HCT116 (cell line): ENCODE measurements around the gene SFXN5. TPM values are rescaled to one million over a fixed set of nuclear protein-coding genes. Genes with fewer than 3 reads are reported as not detected.

Experiments used
- ATAC-seq: fragments of 200-7000 bp; cut with Tn5 transposase; 2 replicates; pipeline ENCODE4 v1.9.1; 2020; ENCODE audit warnings: mild to moderate bottlenecking, moderate library complexity
- BruUV-seq: library from RNA; stranded (reverse); fragments of 400-500 nt; replicated peaks from 2 replicates; lab custom pipeline; 2021; lab: Mats Ljungman, UMichigan
- CTCF ChIA-PET: fragments of 300-600 bp; sonication (Branson Sonifier 250); formaldehyde crosslinking; loops from one replicate; lab custom pipeline; 2021; ENCODE audit warnings: antibody characterized with exemption; lab: Charles Lee
- POLR2A ChIA-PET: fragments of 300-600, 350-600 bp; sonication (Branson Sonifier 250); formaldehyde crosslinking; loops from one replicate; lab custom pipeline; 2021; ENCODE audit warnings: antibody characterized with exemption; lab: Charles Lee
- RAD21 ChIA-PET, 2 experiments: fragments of 300-600 bp; sonication (Branson Sonifier 250); formaldehyde crosslinking; loops; one replicate each; lab custom pipeline; 2023; ENCODE audit warnings: low total read pairs in 2 of 2; ENCODE audit not compliant: uncharacterized antibody in 2 of 2, unreplicated experiment in 2 of 2, low non-redundant PET in 1 of 2; lab: Charles Lee
- DNase-seq: peaks from one replicate; pipeline ENCODE4 v3.0.0-alpha.2; 2010; ENCODE audit warnings: low read depth, low spot score
- H2AFZ ChIP-seq: fragments of 200-600 bp; shearing (Covaris generic), sonication (generic); 2 replicates; pipeline ENCODE4 v1.6.1; 2017; ENCODE audit warnings: low read depth, mixed run types, mixed read lengths, antibody characterized with exemption, low read length; ENCODE audit not compliant: poor library complexity, severe bottlenecking
- H3K27ac ChIP-seq: 2 replicates; pipeline ENCODE4 v1.5.1; 2012; ENCODE audit warnings: low read depth, low read length
- H3K27me3 ChIP-seq: fragments of 200-600 bp; sonication (generic); 2 replicates; pipeline ENCODE4 v1.6.1; 2016; ENCODE audit warnings: mixed run types, low read length, mixed read lengths; ENCODE audit not compliant: insufficient read depth
- H3K36me3 ChIP-seq, 2 experiments: fragments of 200-500 bp in 1 of 2; fragments of 200-600 bp in 1 of 2; sonication (Bioruptor generic) in 1 of 2; sonication (generic) in 1 of 2; 2 replicates each; pipeline versions ENCODE4 v1.5.1 to v1.6.1; 2014 to 2016; ENCODE audit warnings: low read length in 2 of 2, inconsistent platforms in 1 of 2, mixed read lengths in 1 of 2, mixed run types in 1 of 2; ENCODE audit not compliant: insufficient read depth in 2 of 2, control insufficient read depth in 1 of 2
- H3K4me1 ChIP-seq, 2 experiments: fragments of 200-600 bp in 1 of 2; sonication (generic) in 1 of 2; 2 replicates each; pipeline versions ENCODE4 v1.5.1 to v1.6.1; 2012 to 2017; ENCODE audit warnings: low read length in 2 of 2, inconsistent platforms in 1 of 2, mild to moderate bottlenecking in 1 of 2, mixed read lengths in 1 of 2, mixed run types in 1 of 2, moderate library complexity in 1 of 2; ENCODE audit not compliant: insufficient read depth in 2 of 2, control insufficient read depth in 1 of 2
- H3K4me2 ChIP-seq: fragments of 200-600 bp; sonication (generic); 2 replicates; pipeline ENCODE4 v1.6.1; 2017; ENCODE audit warnings: mixed run types, low read length, mixed read lengths
- H3K4me3 ChIP-seq, 2 experiments: fragments of 200-600 bp in 1 of 2; sonication (generic) in 1 of 2; replicated peaks in 1 of 2; 2 replicates each; pipeline ENCODE4 v1.5.1; 2011 to 2016; ENCODE audit warnings: low read length in 2 of 2, control low read depth in 1 of 2, low read depth in 1 of 2, mild to moderate bottlenecking in 1 of 2, mixed read lengths in 1 of 2, mixed run types in 1 of 2
- H3K79me2 ChIP-seq: fragments of 200-600 bp; sonication (generic); 2 replicates; pipeline ENCODE4 v1.6.1; 2017; ENCODE audit warnings: mild to moderate bottlenecking, mixed run types, low read length, moderate library complexity, mixed read lengths; ENCODE audit not compliant: insufficient read depth
- H3K9ac ChIP-seq: fragments of 200-600 bp; sonication (generic); 2 replicates; pipeline ENCODE4 v1.6.1; 2016; ENCODE audit warnings: low read length, mixed read lengths
- H3K9me2 ChIP-seq: fragments of 200-600 bp; sonication (generic), shearing (Covaris generic); 2 replicates; pipeline ENCODE4 v1.6.1; 2017; ENCODE audit warnings: mixed run types, mild to moderate bottlenecking, moderate library complexity; ENCODE audit not compliant: insufficient read depth
- H3K9me3 ChIP-seq, 2 experiments: fragments of 200-500 bp in 1 of 2; fragments of 200-600 bp in 1 of 2; sonication (Bioruptor generic) in 1 of 2; sonication (generic) in 1 of 2; 2 replicates each; pipeline ENCODE4 v1.6.1; 2014 to 2017; ENCODE audit warnings: low read length in 2 of 2, mixed read lengths in 2 of 2, inconsistent platforms in 1 of 2, low read depth in 1 of 2, mild to moderate bottlenecking in 1 of 2, mixed run types in 1 of 2, moderate library complexity in 1 of 2; ENCODE audit not compliant: control insufficient read depth in 1 of 2, insufficient read depth in 1 of 2
- H4K20me1 ChIP-seq: fragments of 200-600 bp; sonication (generic), shearing (Covaris generic); 2 replicates; pipeline ENCODE4 v1.6.1; 2017; ENCODE audit warnings: mixed run types, mild to moderate bottlenecking, moderate library complexity; ENCODE audit not compliant: insufficient read depth
- CBX3 ChIP-seq: IDR thresholded peaks from 2 replicates; pipeline ENCODE4 v1.6.1; 2012; ENCODE audit warnings: low read depth
- CEBPB ChIP-seq: IDR thresholded peaks from 2 replicates; pipeline ENCODE4 v1.6.1; 2012; ENCODE audit warnings: low read depth
- FOSL1 ChIP-seq: IDR thresholded peaks from 2 replicates; pipeline ENCODE4 v1.6.1; 2012; ENCODE audit warnings: low read depth
- JUND ChIP-seq: IDR thresholded peaks from 2 replicates; pipeline ENCODE4 v1.6.1; 2012
- POLR2A ChIP-seq: IDR thresholded peaks from 2 replicates; pipeline ENCODE4 v1.7.0; 2011; ENCODE audit warnings: borderline replicate concordance; ENCODE audit not compliant: insufficient read depth, insufficient read length; ENCODE audit errors: extremely low read depth
- POLR2AphosphoS5 ChIP-seq: IDR thresholded peaks from 2 replicates; pipeline ENCODE4 v1.6.1; 2011; ENCODE audit warnings: mild to moderate bottlenecking, low read depth, low read length, moderate library complexity
- RAD21 ChIP-seq: IDR thresholded peaks from 2 replicates; pipeline ENCODE4 v1.6.1; 2012; ENCODE audit warnings: low read depth, mild to moderate bottlenecking
- SIN3A ChIP-seq: IDR thresholded peaks from 2 replicates; pipeline ENCODE4 v1.6.1; 2012; ENCODE audit warnings: low read depth
- SP1 ChIP-seq: IDR thresholded peaks from 2 replicates; pipeline ENCODE4 v1.6.1; 2012; ENCODE audit warnings: low read depth
- SRF ChIP-seq: IDR thresholded peaks from 2 replicates; pipeline ENCODE4 v1.6.1; 2012; ENCODE audit warnings: low read depth
- TCF7L2 ChIP-seq: IDR thresholded peaks from 2 replicates; pipeline ENCODE4 v1.7.0; 2011; ENCODE audit warnings: borderline replicate concordance, inconsistent platforms; ENCODE audit not compliant: insufficient read depth, insufficient read length; ENCODE audit errors: extremely low read depth
- YY1 ChIP-seq: IDR thresholded peaks from 2 replicates; pipeline ENCODE4 v1.6.1; 2011; ENCODE audit warnings: low read length, low read depth, moderate library complexity, mild to moderate bottlenecking; ENCODE audit not compliant: insufficient replicate concordance; ENCODE audit errors: extremely low read depth
- ZFX ChIP-seq: fragments of 450-650 bp; IDR thresholded peaks from 2 replicates; pipeline ENCODE4 v1.6.1; 2017
- ZNF274 ChIP-seq: fragments of 200-500 bp; sonication (Bioruptor generic); IDR thresholded peaks from 2 replicates; pipeline ENCODE4 v1.6.1; 2014; ENCODE audit warnings: mild to moderate bottlenecking, low read depth, low read length, inconsistent platforms
- intact Hi-C: fragments of 100-400 bp; cut with micrococcal nuclease; formaldehyde crosslinking; loops from 2 replicates; pipeline ENCODE4 v1.10.0; 2022
- total RNA-seq: library from RNA; stranded (reverse); gene quantifications from one replicate; pipeline ENCODE4 v1.2.1, GENCODE V29; 2021; ENCODE audit not compliant: unreplicated experiment
- TF ChIP-seq, protein P1 (sequence below), 3 experiments: fragments of 200-600 bp in 1 of 3; sonication (generic) in 1 of 3; IDR thresholded peaks in 2 of 3; conservative IDR thresholded peaks in 1 of 3; 2 replicates each; pipeline ENCODE4 v1.5.1; 2012 to 2017; ENCODE audit warnings: low read depth in 2 of 3, low read length in 2 of 3, antibody characterized with exemption in 1 of 3, borderline replicate concordance in 1 of 3, control low read depth in 1 of 3, mild to moderate bottlenecking in 1 of 3, mixed read lengths in 1 of 3, mixed run types in 1 of 3, moderate library complexity in 1 of 3; ENCODE audit not compliant: insufficient read depth in 1 of 3
- TF ChIP-seq, protein P2 (sequence below): IDR thresholded peaks from 2 replicates; pipeline ENCODE4 v1.6.1; 2012
- TF ChIP-seq, protein P3 (sequence below): IDR thresholded peaks from 2 replicates; pipeline ENCODE4 v1.6.1; 2012

SFXN5 gene
- total RNA-seq, 1 experiment from 2014 or later: 10.0 TPM

DNA sequence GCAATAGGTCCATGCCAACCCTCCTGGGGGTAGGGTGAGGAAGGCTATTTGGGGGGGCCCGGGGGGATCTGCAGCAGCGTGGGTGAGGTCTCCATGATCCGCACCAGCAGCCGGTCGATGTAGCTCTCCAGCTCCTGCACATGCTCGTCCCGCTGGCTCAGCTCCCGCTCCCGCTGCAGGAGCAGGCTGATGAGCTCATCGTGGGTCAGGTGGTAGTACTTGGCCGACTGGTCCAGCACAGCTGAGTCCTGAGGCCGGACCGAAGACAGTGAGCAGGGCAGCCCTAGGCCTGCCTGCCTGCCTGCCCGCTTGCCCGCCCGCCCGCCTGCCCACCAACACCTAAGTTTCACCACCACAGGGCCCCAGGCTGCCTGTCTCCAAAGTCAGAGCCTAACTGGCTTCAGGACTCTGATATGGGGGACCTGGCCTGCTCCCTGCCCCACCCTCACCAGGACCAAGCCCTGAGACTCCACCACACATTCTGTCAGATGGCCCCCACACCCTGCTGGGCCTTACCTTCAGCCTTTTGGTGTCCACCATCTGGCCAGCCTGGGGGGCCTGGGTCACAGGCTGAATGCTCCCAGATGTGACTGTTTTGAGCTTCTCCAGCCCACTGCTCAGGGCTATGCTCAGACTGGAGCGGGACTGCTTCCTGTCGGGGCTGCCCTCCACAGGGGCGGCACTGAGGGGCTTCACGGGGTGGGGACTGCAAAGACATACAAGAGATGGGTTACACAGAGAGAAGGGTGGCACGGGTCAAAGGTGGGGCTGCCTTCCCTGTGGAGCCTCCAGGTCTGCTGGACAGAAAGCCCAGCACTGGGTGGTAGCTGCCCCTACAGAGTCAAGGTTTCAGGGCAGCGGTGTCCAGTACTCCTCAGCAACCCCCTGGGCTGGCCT is 4.2 kb upstream of the SFXN5 start:
- TF ChIP-seq JUND (no peak), POLR2AphosphoS5 (no peak), SIN3A (no peak), RAD21 (no peak), YY1 (no peak), SP1 (no peak), ZFX (no peak), ZNF274 (no peak), FOSL1 (no peak), CEBPB (no peak), POLR2A (no peak), TCF7L2 (no peak), CBX3 (no peak), SRF (no peak)
- TF ChIP-seq, protein P1, sequence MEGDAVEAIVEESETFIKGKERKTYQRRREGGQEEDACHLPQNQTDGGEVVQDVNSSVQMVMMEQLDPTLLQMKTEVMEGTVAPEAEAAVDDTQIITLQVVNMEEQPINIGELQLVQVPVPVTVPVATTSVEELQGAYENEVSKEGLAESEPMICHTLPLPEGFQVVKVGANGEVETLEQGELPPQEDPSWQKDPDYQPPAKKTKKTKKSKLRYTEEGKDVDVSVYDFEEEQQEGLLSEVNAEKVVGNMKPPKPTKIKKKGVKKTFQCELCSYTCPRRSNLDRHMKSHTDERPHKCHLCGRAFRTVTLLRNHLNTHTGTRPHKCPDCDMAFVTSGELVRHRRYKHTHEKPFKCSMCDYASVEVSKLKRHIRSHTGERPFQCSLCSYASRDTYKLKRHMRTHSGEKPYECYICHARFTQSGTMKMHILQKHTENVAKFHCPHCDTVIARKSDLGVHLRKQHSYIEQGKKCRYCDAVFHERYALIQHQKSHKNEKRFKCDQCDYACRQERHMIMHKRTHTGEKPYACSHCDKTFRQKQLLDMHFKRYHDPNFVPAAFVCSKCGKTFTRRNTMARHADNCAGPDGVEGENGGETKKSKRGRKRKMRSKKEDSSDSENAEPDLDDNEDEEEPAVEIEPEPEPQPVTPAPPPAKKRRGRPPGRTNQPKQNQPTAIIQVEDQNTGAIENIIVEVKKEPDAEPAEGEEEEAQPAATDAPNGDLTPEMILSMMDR (IDR thresholded peaks at IDR 0.05 in 2 of 3, conservative IDR thresholded peaks at IDR 0.05 in 1 of 3; ENCODE audit: borderline replicate concordance in 1 of 3, insufficient read depth in 1 of 3, low read depth in 2 of 3, low read length in 2 of 3): no peak
- TF ChIP-seq, protein P2, sequence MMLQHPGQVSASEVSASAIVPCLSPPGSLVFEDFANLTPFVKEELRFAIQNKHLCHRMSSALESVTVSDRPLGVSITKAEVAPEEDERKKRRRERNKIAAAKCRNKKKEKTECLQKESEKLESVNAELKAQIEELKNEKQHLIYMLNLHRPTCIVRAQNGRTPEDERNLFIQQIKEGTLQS: no peak
- TF ChIP-seq, protein P3, sequence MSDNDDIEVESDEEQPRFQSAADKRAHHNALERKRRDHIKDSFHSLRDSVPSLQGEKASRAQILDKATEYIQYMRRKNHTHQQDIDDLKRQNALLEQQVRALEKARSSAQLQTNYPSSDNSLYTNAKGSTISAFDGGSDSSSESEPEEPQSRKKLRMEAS: no peak
- TF ChIP-seq, all 23 proteins: peak for 0
- DNase-seq (no peak), ATAC-seq (no peak)
- Histone ChIP-seq H3K79me2 (peaks cover under 1% of the 10 kb centered on the region; the same call in 1 of the 2 replicates), H2AFZ (no peak overlapping the region), H3K4me1 (peaks cover 0 to 7% of the 10 kb centered on the region in 2 experiments; a peak in 1 of 4 replicates), H3K27me3 (no peaks in the 10 kb centered on the region), H4K20me1 (no peaks in the 10 kb centered on the region), H3K9me2 (no peaks in the 10 kb centered on the region), H3K27ac (no peak overlapping the region), H3K9me3 (no peaks in the 10 kb centered on the region), H3K4me2 (no peak overlapping the region), H3K36me3 (no peaks in the 10 kb centered on the region; a peak in 1 of 4 replicates), H3K4me3 (no peak overlapping the region), H3K9ac (no peak overlapping the region)
- POLR2A ChIA-PET: no interaction called here
- CTCF ChIA-PET: no interaction called here
- RAD21 ChIA-PET: no interaction called here
- intact Hi-C loops: no loop called here
- no TSS peak for BruUV-seq
